ENCODE measurements around the gene RNF157. TPM values are rescaled to one million over a fixed set of nuclear protein-coding genes. Genes with fewer than 3 reads are reported as not detected.

Gene RNF157
- total and polyA plus RNA-seq, 2 of the 13 experiments (the other 11 are each of a cell fraction or from before 2014, with no cell fraction given): 0.44 to 1.5 TPM

DNA sequence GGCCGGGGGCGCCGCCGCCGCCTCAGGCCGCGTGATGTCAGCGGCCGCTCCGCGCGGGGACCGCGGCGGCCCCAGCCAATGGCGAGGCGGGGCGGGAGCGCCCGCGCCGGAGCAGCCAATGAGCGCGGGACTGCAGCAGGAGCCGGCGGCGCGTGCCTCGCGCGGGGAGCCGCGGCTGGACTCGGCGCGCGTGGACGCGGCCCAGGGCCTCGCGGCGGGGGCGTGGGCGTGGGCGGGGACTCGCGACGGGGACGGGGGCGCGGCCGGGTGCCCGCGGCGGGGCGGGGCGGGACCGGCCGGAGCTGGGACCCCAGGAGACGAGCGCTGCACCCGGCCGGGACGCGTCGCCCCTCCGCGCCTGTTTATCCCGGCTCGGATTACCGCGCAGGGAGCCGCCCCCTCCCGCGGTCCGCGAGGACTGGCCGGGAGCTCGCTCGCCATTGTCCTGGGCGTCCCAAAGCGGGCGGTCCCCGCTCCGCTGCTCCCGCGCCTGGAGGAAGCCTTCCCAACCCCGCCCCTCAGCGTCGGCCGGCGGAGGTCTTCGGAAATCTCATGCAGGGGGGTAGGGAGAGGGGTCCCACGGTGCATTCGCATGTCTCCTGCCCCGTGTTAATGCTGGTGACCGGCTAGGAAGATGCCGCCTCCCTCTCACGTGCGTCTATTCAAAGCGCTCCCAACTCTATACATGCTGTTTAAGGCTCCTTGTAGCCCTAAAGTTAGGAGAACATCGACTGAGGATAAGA lies at the start of gene RNF157 (continued):
- TF ChIP-seq, protein P1, sequence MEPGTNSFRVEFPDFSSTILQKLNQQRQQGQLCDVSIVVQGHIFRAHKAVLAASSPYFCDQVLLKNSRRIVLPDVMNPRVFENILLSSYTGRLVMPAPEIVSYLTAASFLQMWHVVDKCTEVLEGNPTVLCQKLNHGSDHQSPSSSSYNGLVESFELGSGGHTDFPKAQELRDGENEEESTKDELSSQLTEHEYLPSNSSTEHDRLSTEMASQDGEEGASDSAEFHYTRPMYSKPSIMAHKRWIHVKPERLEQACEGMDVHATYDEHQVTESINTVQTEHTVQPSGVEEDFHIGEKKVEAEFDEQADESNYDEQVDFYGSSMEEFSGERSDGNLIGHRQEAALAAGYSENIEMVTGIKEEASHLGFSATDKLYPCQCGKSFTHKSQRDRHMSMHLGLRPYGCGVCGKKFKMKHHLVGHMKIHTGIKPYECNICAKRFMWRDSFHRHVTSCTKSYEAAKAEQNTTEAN (CRISPR knock-in tag; conservative IDR thresholded peaks at IDR 0.05): no peak
- no peak; the same call in 1 of the 2 replicates for TF ChIP-seq SOX5 (CRISPR knock-in tag; IDR thresholded peaks at IDR 0.05; ENCODE audit: borderline replicate concordance)
- TF ChIP-seq, protein P2, sequence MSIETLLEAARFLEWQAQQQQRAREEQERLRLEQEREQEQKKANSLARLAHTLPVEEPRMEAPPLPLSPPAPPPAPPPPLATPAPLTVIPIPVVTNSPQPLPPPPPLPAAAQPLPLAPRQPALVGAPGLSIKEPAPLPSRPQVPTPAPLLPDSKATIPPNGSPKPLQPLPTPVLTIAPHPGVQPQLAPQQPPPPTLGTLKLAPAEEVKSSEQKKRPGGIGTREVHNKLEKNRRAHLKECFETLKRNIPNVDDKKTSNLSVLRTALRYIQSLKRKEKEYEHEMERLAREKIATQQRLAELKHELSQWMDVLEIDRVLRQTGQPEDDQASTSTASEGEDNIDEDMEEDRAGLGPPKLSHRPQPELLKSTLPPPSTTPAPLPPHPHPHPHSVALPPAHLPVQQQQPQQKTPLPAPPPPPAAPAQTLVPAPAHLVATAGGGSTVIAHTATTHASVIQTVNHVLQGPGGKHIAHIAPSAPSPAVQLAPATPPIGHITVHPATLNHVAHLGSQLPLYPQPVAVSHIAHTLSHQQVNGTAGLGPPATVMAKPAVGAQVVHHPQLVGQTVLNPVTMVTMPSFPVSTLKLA (IDR thresholded peaks at IDR 0.05): no peak
- TF ChIP-seq IKZF4 (CRISPR knock-in tag; IDR thresholded peaks at IDR 0.05; ENCODE audit: borderline replicate concordance, low read depth, not compliant biosample characterization): no peak
- no peak for TF ChIP-seq CBX5 (CRISPR knock-in tag; IDR thresholded peaks at IDR 0.05; ENCODE audit: borderline replicate concordance)
- TF ChIP-seq, protein P3, sequence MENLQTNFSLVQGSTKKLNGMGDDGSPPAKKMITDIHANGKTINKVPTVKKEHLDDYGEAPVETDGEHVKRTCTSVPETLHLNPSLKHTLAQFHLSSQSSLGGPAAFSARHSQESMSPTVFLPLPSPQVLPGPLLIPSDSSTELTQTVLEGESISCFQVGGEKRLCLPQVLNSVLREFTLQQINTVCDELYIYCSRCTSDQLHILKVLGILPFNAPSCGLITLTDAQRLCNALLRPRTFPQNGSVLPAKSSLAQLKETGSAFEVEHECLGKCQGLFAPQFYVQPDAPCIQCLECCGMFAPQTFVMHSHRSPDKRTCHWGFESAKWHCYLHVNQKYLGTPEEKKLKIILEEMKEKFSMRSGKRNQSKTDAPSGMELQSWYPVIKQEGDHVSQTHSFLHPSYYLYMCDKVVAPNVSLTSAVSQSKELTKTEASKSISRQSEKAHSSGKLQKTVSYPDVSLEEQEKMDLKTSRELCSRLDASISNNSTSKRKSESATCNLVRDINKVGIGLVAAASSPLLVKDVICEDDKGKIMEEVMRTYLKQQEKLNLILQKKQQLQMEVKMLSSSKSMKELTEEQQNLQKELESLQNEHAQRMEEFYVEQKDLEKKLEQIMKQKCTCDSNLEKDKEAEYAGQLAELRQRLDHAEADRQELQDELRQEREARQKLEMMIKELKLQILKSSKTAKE (CRISPR knock-in tag; IDR thresholded peaks at IDR 0.05; ENCODE audit: borderline replicate concordance): no peak
- TF ChIP-seq, protein P4, sequence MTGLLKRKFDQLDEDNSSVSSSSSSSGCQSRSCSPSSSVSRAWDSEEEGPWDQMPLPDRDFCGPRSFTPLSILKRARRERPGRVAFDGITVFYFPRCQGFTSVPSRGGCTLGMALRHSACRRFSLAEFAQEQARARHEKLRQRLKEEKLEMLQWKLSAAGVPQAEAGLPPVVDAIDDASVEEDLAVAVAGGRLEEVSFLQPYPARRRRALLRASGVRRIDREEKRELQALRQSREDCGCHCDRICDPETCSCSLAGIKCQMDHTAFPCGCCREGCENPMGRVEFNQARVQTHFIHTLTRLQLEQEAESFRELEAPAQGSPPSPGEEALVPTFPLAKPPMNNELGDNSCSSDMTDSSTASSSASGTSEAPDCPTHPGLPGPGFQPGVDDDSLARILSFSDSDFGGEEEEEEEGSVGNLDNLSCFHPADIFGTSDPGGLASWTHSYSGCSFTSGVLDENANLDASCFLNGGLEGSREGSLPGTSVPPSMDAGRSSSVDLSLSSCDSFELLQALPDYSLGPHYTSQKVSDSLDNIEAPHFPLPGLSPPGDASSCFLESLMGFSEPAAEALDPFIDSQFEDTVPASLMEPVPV (CRISPR knock-in tag; IDR thresholded peaks at IDR 0.05): no peak
- TF ChIP-seq, protein P5, sequence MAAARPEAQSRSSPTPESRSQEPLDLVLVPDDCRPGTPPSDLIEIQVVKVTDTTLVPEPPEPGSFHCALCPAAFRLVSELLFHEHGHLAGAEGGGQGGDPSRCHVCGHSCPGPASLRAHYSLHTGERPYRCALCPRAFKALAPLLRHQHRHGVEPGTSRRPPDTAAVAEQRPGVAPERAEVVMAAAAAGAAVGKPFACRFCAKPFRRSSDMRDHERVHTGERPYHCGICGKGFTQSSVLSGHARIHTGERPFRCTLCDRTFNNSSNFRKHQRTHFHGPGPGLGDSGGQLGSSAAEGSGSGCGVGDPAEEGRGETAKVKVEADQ (CRISPR knock-in tag; IDR thresholded peaks at IDR 0.05; ENCODE audit: borderline replicate concordance): no peak
- peak; percentile 74 for TF ChIP-seq HIVEP1 (CRISPR knock-in tag; IDR thresholded peaks at IDR 0.05)
- no peak for TF ChIP-seq ZNF841 (CRISPR knock-in tag; IDR thresholded peaks at IDR 0.05; ENCODE audit: borderline replicate concordance)
- no peak for TF ChIP-seq ONECUT2 (CRISPR knock-in tag; IDR thresholded peaks at IDR 0.05)
- no peak for TF ChIP-seq POLR2G (IDR thresholded peaks at IDR 0.05; ENCODE audit: low read depth, low read length)
- TF ChIP-seq, protein P6, sequence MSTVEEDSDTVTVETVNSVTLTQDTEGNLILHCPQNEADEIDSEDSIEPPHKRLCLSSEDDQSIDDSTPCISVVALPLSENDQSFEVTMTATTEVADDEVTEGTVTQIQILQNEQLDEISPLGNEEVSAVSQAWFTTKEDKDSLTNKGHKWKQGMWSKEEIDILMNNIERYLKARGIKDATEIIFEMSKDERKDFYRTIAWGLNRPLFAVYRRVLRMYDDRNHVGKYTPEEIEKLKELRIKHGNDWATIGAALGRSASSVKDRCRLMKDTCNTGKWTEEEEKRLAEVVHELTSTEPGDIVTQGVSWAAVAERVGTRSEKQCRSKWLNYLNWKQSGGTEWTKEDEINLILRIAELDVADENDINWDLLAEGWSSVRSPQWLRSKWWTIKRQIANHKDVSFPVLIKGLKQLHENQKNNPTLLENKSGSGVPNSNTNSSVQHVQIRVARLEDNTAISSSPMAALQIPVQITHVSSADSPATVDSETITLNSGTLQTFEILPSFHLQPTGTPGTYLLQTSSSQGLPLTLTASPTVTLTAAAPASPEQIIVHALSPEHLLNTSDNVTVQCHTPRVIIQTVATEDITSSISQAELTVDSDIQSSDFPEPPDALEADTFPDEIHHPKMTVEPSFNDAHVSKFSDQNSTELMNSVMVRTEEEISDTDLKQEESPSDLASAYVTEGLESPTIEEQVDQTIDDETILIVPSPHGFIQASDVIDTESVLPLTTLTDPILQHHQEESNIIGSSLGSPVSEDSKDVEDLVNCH (CRISPR knock-in tag; IDR thresholded peaks at IDR 0.05): no peak
- TF ChIP-seq AGO2 (optimal IDR thresholded peaks at IDR 0.05; ENCODE audit: low read depth, low read length): no peak
- TF ChIP-seq CENPX (CRISPR knock-in tag; IDR thresholded peaks at IDR 0.05): no peak
- TF ChIP-seq, protein P7, sequence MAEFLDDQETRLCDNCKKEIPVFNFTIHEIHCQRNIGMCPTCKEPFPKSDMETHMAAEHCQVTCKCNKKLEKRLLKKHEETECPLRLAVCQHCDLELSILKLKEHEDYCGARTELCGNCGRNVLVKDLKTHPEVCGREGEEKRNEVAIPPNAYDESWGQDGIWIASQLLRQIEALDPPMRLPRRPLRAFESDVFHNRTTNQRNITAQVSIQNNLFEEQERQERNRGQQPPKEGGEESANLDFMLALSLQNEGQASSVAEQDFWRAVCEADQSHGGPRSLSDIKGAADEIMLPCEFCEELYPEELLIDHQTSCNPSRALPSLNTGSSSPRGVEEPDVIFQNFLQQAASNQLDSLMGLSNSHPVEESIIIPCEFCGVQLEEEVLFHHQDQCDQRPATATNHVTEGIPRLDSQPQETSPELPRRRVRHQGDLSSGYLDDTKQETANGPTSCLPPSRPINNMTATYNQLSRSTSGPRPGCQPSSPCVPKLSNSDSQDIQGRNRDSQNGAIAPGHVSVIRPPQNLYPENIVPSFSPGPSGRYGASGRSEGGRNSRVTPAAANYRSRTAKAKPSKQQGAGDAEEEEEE (CRISPR knock-in tag; IDR thresholded peaks at IDR 0.05; ENCODE audit: borderline replicate concordance): no peak
